Stomach smooth muscle (tissue), 2 donors: Measurements from ENCODE around the gene GPS1.

Experiments
- H3K27ac ChIP-seq: one replicate; pipeline ENCODE4 v1.7.0; 2013; ENCODE audit warnings: mild to moderate bottlenecking, low read length, inconsistent platforms
- H3K27me3 ChIP-seq, 2 donors: one replicate each; pipeline ENCODE4 v1.7.0; 2013; ENCODE audit warnings: low read length in 2 of 2; ENCODE audit not compliant: insufficient read depth in 2 of 2, control insufficient read depth in 1 of 2
- H3K36me3 ChIP-seq, 2 donors: one replicate each; pipeline ENCODE4 v1.7.0; 2013; ENCODE audit warnings: low read length in 2 of 2; ENCODE audit not compliant: control insufficient read depth in 2 of 2, insufficient read depth in 2 of 2
- H3K4me1 ChIP-seq: one replicate; pipeline ENCODE4 v1.7.0; 2013; ENCODE audit warnings: low read length; ENCODE audit not compliant: control insufficient read depth, insufficient read depth
- H3K4me3 ChIP-seq, 2 donors: one replicate each; pipeline ENCODE4 v1.7.0; 2013; ENCODE audit warnings: low read length in 2 of 2
- H3K9ac ChIP-seq, 2 donors: one replicate each; pipeline ENCODE4 v1.7.0; 2013; ENCODE audit warnings: low read length in 2 of 2, mild to moderate bottlenecking in 1 of 2
- H3K9me3 ChIP-seq, 2 donors: one replicate each; pipeline ENCODE4 v1.7.0; 2013; ENCODE audit warnings: low read length in 2 of 2; ENCODE audit not compliant: control insufficient read depth in 2 of 2
- donor health status: healthy.
- donor health status: Pancreatic carcinoma.

GPS1 gene

GRCh38 chr17:82076018-82076784 lies 24.5 kb downstream of the GPS1 start:
- H3K27me3 ChIP-seq, result no peaks in the 10 kb centered on the region
- no peaks in the 10 kb centered on the region for H3K4me1 ChIP-seq
- H3K27ac ChIP-seq, result no peak overlapping the region
- no peak overlapping the region for H3K4me3 ChIP-seq
- no peak overlapping the region for H3K9ac ChIP-seq
- H3K36me3 ChIP-seq, result peaks cover 1 to 8% of the 10 kb centered on the region in 2 donors
- no peaks in the 10 kb centered on the region for H3K9me3 ChIP-seq

GRCh38 chr17:82076785-82077591 lies 25.3 kb downstream of the GPS1 start:
- Histone ChIP-seq H3K4me1 (no peaks in the 10 kb centered on the region), H3K27me3 (no peaks in the 10 kb centered on the region), H3K36me3 (peaks cover 5 to 13% of the 10 kb centered on the region in 2 donors), H3K9ac (no peak overlapping the region), H3K4me3 (no peak overlapping the region), H3K27ac (no peak overlapping the region), H3K9me3 (no peaks in the 10 kb centered on the region)

- H3K9ac ChIP-seq, result no peak overlapping the region
- peaks cover 5 to 16% of the 10 kb centered on the region in 2 donors for H3K36me3 ChIP-seq
- no peaks in the 10 kb centered on the region for H3K9me3 ChIP-seq
- no peaks in the 10 kb centered on the region for H3K27me3 ChIP-seq
- no peak overlapping the region for H3K4me3 ChIP-seq
- no peak overlapping the region for H3K27ac ChIP-seq
- no peaks in the 10 kb centered on the region for H3K4me1 ChIP-seq
These were observed 26.1 kb downstream of the GPS1 start for GRCh38 chr17:82077617-82078358.

DNA sequence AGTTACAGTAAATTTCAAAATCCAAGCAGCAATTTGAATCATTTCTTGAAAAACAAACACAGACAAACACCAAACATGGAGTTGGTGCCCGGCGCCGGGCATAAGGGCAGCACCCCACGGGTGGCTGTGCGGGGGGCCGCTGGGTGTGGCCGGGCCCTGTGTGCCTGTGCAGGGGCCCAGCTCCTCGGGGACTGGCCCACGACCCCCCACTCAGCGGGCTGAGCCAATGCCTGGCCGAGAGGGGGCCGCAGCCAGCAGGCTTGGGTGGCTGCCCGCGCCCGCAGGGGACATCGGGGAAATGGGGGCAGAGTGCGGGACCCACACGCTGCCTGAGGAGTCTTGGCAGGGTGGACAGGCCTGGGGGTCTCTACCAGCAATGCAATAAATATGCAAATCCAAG lies 26.7 kb downstream of the GPS1 start:
- Histone ChIP-seq H3K9ac (no peak overlapping the region), H3K4me3 (no peak overlapping the region), H3K9me3 (no peaks in the 10 kb centered on the region), H3K27ac (no peak overlapping the region), H3K36me3 (peaks cover 5 to 21% of the 10 kb centered on the region in 2 donors), H3K27me3 (no peaks in the 10 kb centered on the region), H3K4me1 (no peaks in the 10 kb centered on the region)

DNA sequence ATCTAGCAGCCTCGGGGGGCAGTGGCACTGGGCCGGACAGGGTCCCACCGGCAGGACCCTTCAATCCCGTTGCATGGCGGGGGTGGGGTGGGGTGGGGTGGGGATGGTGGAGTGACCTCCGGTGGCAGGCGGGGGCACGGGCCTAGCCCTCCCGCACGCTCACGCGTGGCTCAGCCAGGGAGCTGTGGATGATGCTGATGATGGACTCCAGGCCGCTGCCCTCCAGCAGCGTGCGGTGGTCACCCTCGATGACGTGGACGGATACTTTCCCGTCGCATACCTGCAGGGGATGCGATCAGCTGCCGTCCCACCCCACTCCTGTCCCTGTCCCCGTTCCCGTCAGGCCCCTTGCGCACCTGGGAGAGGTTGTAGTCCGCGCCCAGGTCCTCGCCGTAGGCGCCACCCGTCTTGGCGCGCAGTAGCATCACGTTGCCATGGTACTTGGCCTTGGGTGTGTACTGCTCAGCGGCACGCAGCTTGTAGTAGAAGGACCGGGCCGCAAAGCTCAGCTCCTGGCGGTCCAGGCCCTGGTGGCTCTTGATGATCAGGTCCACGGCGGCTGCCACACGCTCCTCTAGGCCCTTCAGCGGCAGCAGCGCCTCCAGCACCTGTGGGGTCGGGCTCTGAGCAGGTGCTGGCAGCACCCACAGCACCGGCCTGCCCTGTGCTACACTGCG lies 27.4 kb downstream of the GPS1 start:
- Histone ChIP-seq H3K9me3 (no peaks in the 10 kb centered on the region), H3K27ac (no peak overlapping the region), H3K36me3 (peaks cover 5 to 25% of the 10 kb centered on the region in 2 donors), H3K9ac (no peak overlapping the region), H3K4me3 (no peak overlapping the region), H3K4me1 (no peaks in the 10 kb centered on the region), H3K27me3 (no peaks in the 10 kb centered on the region)

GRCh38 chr17:82080048-82080788 lies 28.5 kb downstream of the GPS1 start:
- Histone ChIP-seq H3K27ac (no peak overlapping the region), H3K4me1 (no peaks in the 10 kb centered on the region), H3K9ac (no peak overlapping the region), H3K36me3 (peaks cover 5 to 29% of the 10 kb centered on the region in 2 donors), H3K4me3 (no peak overlapping the region), H3K9me3 (no peaks in the 10 kb centered on the region), H3K27me3 (no peaks in the 10 kb centered on the region)

DNA sequence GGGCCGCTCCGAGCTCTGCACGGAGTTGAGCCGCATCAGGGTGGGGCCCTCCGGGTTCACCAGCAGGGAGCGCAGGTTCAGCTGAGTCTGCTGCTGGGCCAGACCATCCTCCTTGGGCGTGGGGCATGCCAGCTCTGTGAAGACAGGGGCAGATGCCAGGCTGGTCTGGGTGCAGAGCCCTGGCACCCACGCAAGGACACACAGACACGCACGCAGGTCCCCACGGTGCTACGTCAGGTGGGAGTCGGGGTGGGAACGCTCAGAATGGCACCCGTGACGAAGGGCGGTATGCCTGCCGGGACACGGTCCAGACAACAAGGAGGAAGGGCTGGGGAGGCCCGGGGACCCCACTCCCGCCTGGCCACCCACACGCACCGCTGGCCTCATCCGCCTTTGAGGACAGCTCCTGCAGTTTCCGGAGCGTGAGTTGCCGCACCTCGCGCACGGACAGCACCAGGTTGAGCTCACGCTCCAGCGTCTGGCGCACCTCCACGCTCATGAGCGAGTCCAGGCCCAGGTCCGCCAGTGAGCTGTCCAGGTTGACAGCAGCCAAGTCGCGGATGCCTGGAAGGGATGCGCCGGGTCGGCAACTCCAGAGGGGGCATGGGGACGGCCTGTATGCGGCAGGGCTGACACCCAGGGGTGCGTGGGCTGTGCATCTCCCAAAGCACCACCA lies 29.2 kb downstream of the GPS1 start:
- Histone ChIP-seq H3K4me1 (no peaks in the 10 kb centered on the region), H3K36me3 (peaks cover 6 to 30% of the 10 kb centered on the region in 2 donors), H3K4me3 (no peak overlapping the region), H3K9me3 (no peaks in the 10 kb centered on the region), H3K27me3 (no peaks in the 10 kb centered on the region), H3K27ac (no peak overlapping the region), H3K9ac (no peak overlapping the region)

DNA sequence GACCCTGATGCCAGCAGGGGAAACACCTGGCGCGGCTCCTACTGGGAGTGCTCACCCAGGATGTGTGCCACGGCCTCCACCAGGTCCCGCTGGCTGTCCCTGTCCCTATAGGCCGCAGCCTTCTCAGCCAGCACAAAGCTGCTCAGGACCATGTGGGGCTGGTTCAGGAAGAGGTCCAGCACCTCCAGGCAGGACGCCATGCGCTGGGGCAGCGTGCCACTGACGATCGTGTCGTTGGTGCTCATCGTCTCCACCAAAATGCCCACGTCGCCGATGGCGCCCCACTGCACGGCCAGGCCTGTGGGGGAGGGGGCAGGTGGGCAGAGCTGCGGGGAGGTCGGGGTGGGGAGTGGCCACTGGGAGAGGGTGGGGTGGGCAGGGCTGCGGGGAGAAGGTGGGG lies 29.8 kb downstream of the GPS1 start:
- no peaks in the 10 kb centered on the region for H3K9me3 ChIP-seq
- H3K27me3 ChIP-seq, result no peaks in the 10 kb centered on the region
- H3K4me1 ChIP-seq, result no peaks in the 10 kb centered on the region
- H3K27ac ChIP-seq, result no peak overlapping the region
- peaks cover 12 to 33% of the 10 kb centered on the region in 2 donors for H3K36me3 ChIP-seq
- H3K9ac ChIP-seq, result no peak overlapping the region
- no peak overlapping the region for H3K4me3 ChIP-seq

- H3K9ac ChIP-seq, result no peak overlapping the region
- H3K27me3 ChIP-seq, result no peaks in the 10 kb centered on the region
- H3K4me1 ChIP-seq, result no peaks in the 10 kb centered on the region
- H3K9me3 ChIP-seq, result no peaks in the 10 kb centered on the region
- no peak overlapping the region for H3K4me3 ChIP-seq
- no peak overlapping the region for H3K27ac ChIP-seq
- H3K36me3 ChIP-seq, result peaks cover 13 to 33% of the 10 kb centered on the region in 2 donors
These were observed 30.3 kb downstream of the GPS1 start for GRCh38 chr17:82081966-82082365.
